Ramos (cell line): ENCODE measurements around the gene SCYGR4.
"Not testable (repeated sequence)": the region's sequence is repeated elsewhere in the genome, so short reads cannot be mapped to it uniquely, and the experiment has no call there.

Experiments
- in situ Hi-C: fragments of 300-500 bp; cut with MboI; formaldehyde crosslinking; loops from one replicate; pipeline ENCODE4 v1.14.3; 2022; ENCODE audit warnings: low sequenced_read_pairs; ENCODE audit not compliant: unreplicated experiment

The SCYGR4 gene

DNA sequence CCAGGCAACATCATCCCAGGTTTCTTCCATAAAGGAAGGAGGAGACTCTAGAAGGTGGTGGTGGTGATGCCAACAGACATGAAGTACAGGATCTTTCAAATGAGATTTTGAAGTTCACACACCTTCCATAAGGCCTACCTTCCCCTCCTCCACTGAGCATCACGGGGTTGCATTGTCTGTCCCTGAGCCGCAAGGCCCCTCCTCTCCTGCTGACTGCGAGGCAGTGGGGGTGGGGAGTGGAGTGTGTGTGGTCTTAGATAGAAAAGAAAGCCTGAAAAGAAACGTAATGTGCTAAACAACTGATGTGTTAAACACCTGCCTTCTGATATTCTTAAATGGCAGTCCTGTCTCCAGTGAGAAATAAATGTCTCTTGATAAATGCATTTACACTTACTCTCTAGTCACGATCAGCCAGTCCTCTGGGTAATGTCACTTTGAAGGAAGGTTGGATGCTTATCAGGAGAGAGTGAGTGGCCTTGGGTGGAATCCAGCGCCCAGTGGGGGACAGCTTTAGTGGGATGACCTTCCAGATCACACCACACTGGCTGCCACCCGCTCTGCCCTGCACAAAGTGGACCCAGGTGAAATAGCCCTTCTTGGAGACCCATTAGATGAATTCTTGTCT is 43.8 kb downstream of the SCYGR4 start:
- in situ Hi-C loops, result no loop called here

DNA sequence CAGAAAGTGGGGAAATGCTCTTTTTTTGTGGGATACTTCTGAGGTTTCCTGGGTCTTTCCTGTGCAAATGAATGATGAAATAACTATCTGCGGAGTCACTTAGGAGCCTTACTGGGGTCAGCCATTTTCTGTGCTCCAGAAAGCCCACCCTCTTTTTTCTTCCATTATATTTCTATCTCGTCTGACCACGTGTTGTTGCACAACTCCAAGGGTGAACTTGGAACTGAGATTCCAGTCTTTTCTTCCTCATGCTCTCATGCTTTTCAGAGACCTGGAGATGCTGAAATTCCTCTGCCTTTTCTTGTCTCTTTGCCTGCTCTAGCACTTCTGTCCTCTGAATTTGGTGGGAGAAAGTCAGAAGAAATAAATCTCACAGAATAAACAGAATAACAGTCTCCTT is 44.5 kb downstream of the SCYGR4 start:
- in situ Hi-C loops, result no loop called here

- in situ Hi-C loops, result no loop called here
Measured at GRCh38 chr2:227665189-227665940, 48.1 kb downstream of the SCYGR4 start.

GRCh38 chr2:227666631-227667170 is 49.4 kb downstream of the SCYGR4 start, which contains the start of gene SCYGR5:
Gene SCYGR5 (plus strand): TSS chr2:227666804. CDS start chr2:227666804, 0 bp downstream.
- in situ Hi-C loops, result not testable (repeated sequence)
